ENCODE data around the gene CT45A9. TPM values are rescaled to one million over a fixed set of nuclear protein-coding genes. Genes with fewer than 3 reads are reported as not detected.
"Not testable (repeated sequence)": the region's sequence is repeated elsewhere in the genome, so short reads cannot be mapped to it uniquely, and the experiment has no call there.

Gene CT45A9
- total and polyA plus RNA-seq, 5 donors from 2014 or later: not detected

DNA sequence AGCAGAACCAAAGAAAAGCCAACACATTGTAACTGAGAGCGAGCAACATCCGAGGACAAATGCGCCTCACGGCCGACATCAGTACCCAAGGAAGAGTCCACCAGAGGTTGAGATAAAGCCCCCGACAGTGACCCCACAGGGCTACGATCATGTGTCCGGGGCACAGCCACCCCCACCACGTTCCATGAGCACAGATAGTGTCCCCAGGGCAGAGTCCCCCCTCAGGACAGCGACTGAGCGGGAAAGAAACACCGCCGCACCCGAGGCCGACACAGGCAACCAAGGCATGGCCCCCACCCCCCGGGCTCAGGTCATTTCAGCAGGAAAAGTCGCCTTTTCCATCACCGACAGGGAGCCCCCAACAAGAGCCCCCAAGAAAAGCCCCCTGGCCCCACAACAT lies 16.6 kb upstream of the CT45A9 start:
- H3K27ac ChIP-seq (ENCODE audit: insufficient read depth, low read length, poor library complexity, severe bottlenecking); H3K4me3 ChIP-seq (ENCODE audit: low read depth, low read length); H3K4me1 ChIP-seq (ENCODE audit: control insufficient read depth, insufficient read depth, low read length, poor library complexity, severe bottlenecking); ATAC-seq (ENCODE audit: low read depth in 2 of 2); H3K27me3 ChIP-seq (ENCODE audit: control insufficient read depth, insufficient read depth, low read length); H3K27me3 Mint-ChIP-seq; H3K9me3 Mint-ChIP-seq; H3K36me3 ChIP-seq (ENCODE audit: control insufficient read depth, insufficient read depth, low read length); H3K9me3 ChIP-seq (ENCODE audit: control insufficient read depth in 2 of 2, low read length in 2 of 2); H3K4me1 Mint-ChIP-seq; H3K27ac Mint-ChIP-seq; H3K4me3 Mint-ChIP-seq; H3K36me3 Mint-ChIP-seq; DNase-seq: not testable (repeated sequence)

GRCh38 chrX:135882741-135883140 lies 11.1 kb upstream of the CT45A9 start:
- H3K4me1 ChIP-seq (ENCODE audit: control insufficient read depth, insufficient read depth, low read length, poor library complexity, severe bottlenecking); H3K9me3 ChIP-seq (ENCODE audit: control insufficient read depth in 2 of 2, low read length in 2 of 2); H3K36me3 Mint-ChIP-seq; H3K27ac Mint-ChIP-seq; H3K9me3 Mint-ChIP-seq; DNase-seq; H3K27ac ChIP-seq (ENCODE audit: insufficient read depth, low read length, poor library complexity, severe bottlenecking); ATAC-seq (ENCODE audit: low read depth in 2 of 2); H3K4me3 ChIP-seq (ENCODE audit: low read depth, low read length); H3K4me3 Mint-ChIP-seq; H3K27me3 ChIP-seq (ENCODE audit: control insufficient read depth, insufficient read depth, low read length); H3K4me1 Mint-ChIP-seq; H3K27me3 Mint-ChIP-seq; H3K36me3 ChIP-seq (ENCODE audit: control insufficient read depth, insufficient read depth, low read length): not testable (repeated sequence)

- not testable (repeated sequence) for H3K36me3 Mint-ChIP-seq; H3K4me1 Mint-ChIP-seq; H3K4me1 ChIP-seq (ENCODE audit: control insufficient read depth, insufficient read depth, low read length, poor library complexity, severe bottlenecking); ATAC-seq (ENCODE audit: low read depth in 2 of 2); H3K36me3 ChIP-seq (ENCODE audit: control insufficient read depth, insufficient read depth, low read length); H3K27me3 Mint-ChIP-seq; H3K4me3 Mint-ChIP-seq; H3K4me3 ChIP-seq (ENCODE audit: low read depth, low read length); H3K27me3 ChIP-seq (ENCODE audit: control insufficient read depth, insufficient read depth, low read length); DNase-seq; H3K27ac Mint-ChIP-seq; H3K9me3 Mint-ChIP-seq; H3K9me3 ChIP-seq (ENCODE audit: control insufficient read depth in 2 of 2, low read length in 2 of 2); H3K27ac ChIP-seq (ENCODE audit: insufficient read depth, low read length, poor library complexity, severe bottlenecking)
These were observed 17.2 kb downstream of the CT45A9 start, which contains the start of gene CT45A8 for GRCh38 chrX:135854438-135854837. Gene CT45A8 (minus strand): TSS chrX:135854538. CDS start chrX:135850783, 3,755 bp downstream.

GRCh38 chrX:135837180-135837579 lies 34.4 kb downstream of the CT45A9 start, which contains the start of gene CT45A7:
Gene CT45A7 (minus strand): TSS chrX:135837280. CDS start chrX:135833533, 3,747 bp downstream.
- H3K4me1 ChIP-seq (ENCODE audit: control insufficient read depth, insufficient read depth, low read length, poor library complexity, severe bottlenecking); H3K4me3 Mint-ChIP-seq; H3K27ac ChIP-seq (ENCODE audit: insufficient read depth, low read length, poor library complexity, severe bottlenecking); H3K36me3 ChIP-seq (ENCODE audit: control insufficient read depth, insufficient read depth, low read length); H3K36me3 Mint-ChIP-seq; H3K9me3 ChIP-seq (ENCODE audit: control insufficient read depth in 2 of 2, low read length in 2 of 2); DNase-seq; H3K4me3 ChIP-seq (ENCODE audit: low read depth, low read length); H3K27ac Mint-ChIP-seq; H3K27me3 Mint-ChIP-seq; ATAC-seq (ENCODE audit: low read depth in 2 of 2); H3K4me1 Mint-ChIP-seq; H3K27me3 ChIP-seq (ENCODE audit: control insufficient read depth, insufficient read depth, low read length); H3K9me3 Mint-ChIP-seq: not testable (repeated sequence)

- H3K9me3 ChIP-seq (ENCODE audit: control insufficient read depth in 2 of 2, low read length in 2 of 2); ATAC-seq (ENCODE audit: low read depth in 2 of 2); H3K27ac ChIP-seq (ENCODE audit: insufficient read depth, low read length, poor library complexity, severe bottlenecking); H3K27ac Mint-ChIP-seq; H3K4me3 ChIP-seq (ENCODE audit: low read depth, low read length); H3K27me3 Mint-ChIP-seq; H3K36me3 Mint-ChIP-seq; H3K9me3 Mint-ChIP-seq; H3K4me3 Mint-ChIP-seq; DNase-seq; H3K36me3 ChIP-seq (ENCODE audit: control insufficient read depth, insufficient read depth, low read length); H3K27me3 ChIP-seq (ENCODE audit: control insufficient read depth, insufficient read depth, low read length); H3K4me1 Mint-ChIP-seq; H3K4me1 ChIP-seq (ENCODE audit: control insufficient read depth, insufficient read depth, low read length, poor library complexity, severe bottlenecking): not testable (repeated sequence)
These were observed 51.7 kb downstream of the CT45A9 start, which contains the start of gene CT45A2 for GRCh38 chrX:135819912-135820311. Gene CT45A2 (minus strand): TSS chrX:135820012. CDS start chrX:135816265, 3,747 bp downstream.

Other genes with a start within 250 kb of the CT45A9 start
- gene CT45A1, start 158.2 kb downstream of the CT45A9 start, total RNA-seq: not detected
- not detected for gene CT45A1, start 158.2 kb downstream of the CT45A9 start, polyA plus RNA-seq
- not detected for gene CT45A3, start 103.6 kb downstream of the CT45A9 start, total RNA-seq
- not detected for gene CT45A3, start 103.6 kb downstream of the CT45A9 start, polyA plus RNA-seq
- gene CT45A5, start 86.3 kb downstream of the CT45A9 start, total RNA-seq: not detected
- not detected for gene CT45A5, start 86.3 kb downstream of the CT45A9 start, polyA plus RNA-seq
- not detected for gene CT45A6, start 69.0 kb downstream of the CT45A9 start, total RNA-seq
- gene CT45A6, start 69.0 kb downstream of the CT45A9 start, polyA plus RNA-seq: not detected
- not detected for gene CT45A2, start 51.8 kb downstream of the CT45A9 start, total RNA-seq
- not detected for gene CT45A2, start 51.8 kb downstream of the CT45A9 start, polyA plus RNA-seq
- gene CT45A7, start 34.5 kb downstream of the CT45A9 start, total RNA-seq: not detected
- gene CT45A7, start 34.5 kb downstream of the CT45A9 start, polyA plus RNA-seq: not detected
- not detected for gene CT45A8, start 17.3 kb downstream of the CT45A9 start, total RNA-seq
- gene CT45A8, start 17.3 kb downstream of the CT45A9 start, polyA plus RNA-seq: not detected
- gene CT45A10, start 21.6 kb upstream of the CT45A9 start, total RNA-seq: not detected
- gene CT45A10, start 21.6 kb upstream of the CT45A9 start, polyA plus RNA-seq: under 1 TPM in 1 of 4 donors, not detected in 3; 0.40 TPM
- not detected for gene SAGE1, start 21.9 kb upstream of the CT45A9 start, total RNA-seq
- gene SAGE1, start 21.9 kb upstream of the CT45A9 start, polyA plus RNA-seq: not detected
- 31.0 TPM for gene MMGT1, start 102.2 kb upstream of the CT45A9 start, total RNA-seq
- gene MMGT1, start 102.2 kb upstream of the CT45A9 start, polyA plus RNA-seq: 10 to 100 TPM in 3 of 4 donors, 1 to 10 TPM in 1; 9.6 to 12.1 (median 10.4) TPM
- gene SLC9A6, start 113.6 kb upstream of the CT45A9 start, total RNA-seq: 17.8 TPM
- 10 to 100 TPM; 17.2 to 20.0 (median 18.9) TPM for gene SLC9A6, start 113.6 kb upstream of the CT45A9 start, polyA plus RNA-seq